Activated CD8-positive, alpha-beta memory T cell treated with anti-CD3 and anti-CD28 coated beads for 1 hour (primary cell): ENCODE results near the gene ATP1A3.
"Not testable (repeated sequence)": the region's sequence is repeated elsewhere in the genome, so short reads cannot be mapped to it uniquely, and the experiment has no call there.

ENCODE experiments used
- DNase-seq, 2 donors: peaks; one replicate each; pipeline ENCODE4 v3.0.0-alpha.2; 2020; ENCODE audit warnings: low read depth in 1 of 2; ENCODE audit errors: extremely low read depth in 1 of 2

Gene ATP1A3

GRCh38 chr19:42012747-42013146 lies 18.7 kb upstream of the ATP1A3 start:
- DNase-seq = not testable (repeated sequence)

- DNase-seq = no peak
Observed at GRCh38 chr19:42010245-42011126, 16.5 kb upstream of the ATP1A3 start.

GRCh38 chr19:42006569-42006968 lies 12.5 kb upstream of the ATP1A3 start:
- no peak for DNase-seq

GRCh38 chr19:42005504-42005903 lies 11.5 kb upstream of the ATP1A3 start:
- DNase-seq = no peak

DNA sequence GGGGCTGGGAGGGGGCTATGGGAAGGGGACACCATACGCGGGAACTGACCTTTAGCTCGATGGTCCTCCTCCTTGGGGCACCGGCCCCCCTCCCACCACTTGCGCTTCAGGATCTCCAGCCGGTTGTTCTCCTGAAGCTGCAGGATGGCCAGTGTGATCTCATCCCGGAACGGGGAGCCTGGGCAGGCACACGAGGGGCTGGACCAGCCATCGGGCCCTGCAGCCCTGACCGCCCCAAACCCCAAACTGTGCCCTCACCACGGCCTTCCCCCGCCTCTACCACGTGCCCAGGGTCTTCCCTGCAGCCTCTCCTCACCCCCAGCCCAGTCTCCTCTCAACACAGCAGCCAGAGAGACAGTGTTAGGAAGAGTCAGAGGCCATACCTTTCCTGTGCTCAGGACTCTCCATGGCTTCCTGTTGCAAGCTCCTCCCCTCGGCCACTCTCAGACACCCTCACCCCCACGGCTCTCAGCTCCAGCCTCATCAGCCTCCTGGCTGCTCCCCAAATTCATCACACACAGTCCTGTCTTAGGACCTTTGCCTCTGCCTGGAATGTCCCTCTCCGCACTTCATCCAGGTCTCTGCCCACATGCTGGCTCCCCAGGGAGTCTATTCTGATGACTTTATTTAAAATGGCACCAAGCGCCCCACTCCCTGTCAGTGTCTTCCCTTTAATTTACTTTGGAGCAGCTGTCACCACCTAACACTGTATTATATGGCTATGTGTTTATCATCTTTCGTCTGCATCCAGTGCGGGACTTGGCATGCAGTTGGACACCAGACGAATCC lies 9.7 kb upstream of the ATP1A3 start:
- DNase-seq = no peak

GRCh38 chr19:41999878-42000208 lies 5.8 kb upstream of the ATP1A3 start:
- no peak for DNase-seq

DNA sequence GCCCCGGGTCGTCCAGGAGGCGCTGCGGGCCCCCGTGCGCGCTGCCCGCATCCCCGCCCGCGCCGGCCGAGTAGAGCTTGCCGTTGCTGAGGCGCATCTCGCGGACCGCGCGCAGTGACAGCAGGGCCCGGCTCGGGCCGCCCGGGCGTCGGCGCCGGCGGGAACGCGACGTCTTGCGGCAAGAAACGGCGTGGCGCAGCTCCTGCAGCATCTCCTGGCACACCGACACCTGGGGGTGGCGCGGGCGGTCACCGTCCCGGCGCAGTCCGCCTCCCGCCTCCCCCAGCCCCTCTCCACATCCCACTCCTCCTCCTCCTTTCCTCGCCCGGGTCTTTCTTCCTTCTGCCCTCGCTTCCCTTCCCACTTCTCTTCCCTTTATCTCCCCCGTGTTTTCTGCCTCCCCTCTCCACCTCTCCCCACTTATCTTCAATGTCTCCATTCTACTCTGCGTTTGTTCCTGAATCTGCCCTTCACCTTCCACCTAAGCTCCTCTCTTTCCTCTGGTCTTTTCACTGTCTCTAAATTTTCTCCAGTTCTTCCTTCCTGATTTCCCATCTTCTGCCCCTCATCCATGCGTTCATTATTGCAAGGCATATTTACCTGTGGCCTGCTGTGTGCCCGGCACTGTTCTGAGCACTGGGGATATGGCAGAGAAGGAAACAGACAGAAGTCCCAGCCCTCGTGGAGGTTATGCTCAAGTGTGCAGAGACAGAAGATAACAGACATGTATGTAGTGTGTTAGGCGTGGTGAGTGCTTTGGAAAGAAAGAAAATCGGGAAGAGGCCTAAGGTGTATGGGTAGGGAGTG lies 5.2 kb upstream of the ATP1A3 start:
- no peak for DNase-seq

- peak in 1 of 2 donors; percentile 20 for DNase-seq
Observed at GRCh38 chr19:41998246-41999020, 4.4 kb upstream of the ATP1A3 start.

- DNase-seq = no peak
Observed at GRCh38 chr19:41997851-41998229, 3.8 kb upstream of the ATP1A3 start.

GRCh38 chr19:41997121-41997850 lies 3.3 kb upstream of the ATP1A3 start:
- peak in 1 of 2 donors; percentile 26 for DNase-seq

DNA sequence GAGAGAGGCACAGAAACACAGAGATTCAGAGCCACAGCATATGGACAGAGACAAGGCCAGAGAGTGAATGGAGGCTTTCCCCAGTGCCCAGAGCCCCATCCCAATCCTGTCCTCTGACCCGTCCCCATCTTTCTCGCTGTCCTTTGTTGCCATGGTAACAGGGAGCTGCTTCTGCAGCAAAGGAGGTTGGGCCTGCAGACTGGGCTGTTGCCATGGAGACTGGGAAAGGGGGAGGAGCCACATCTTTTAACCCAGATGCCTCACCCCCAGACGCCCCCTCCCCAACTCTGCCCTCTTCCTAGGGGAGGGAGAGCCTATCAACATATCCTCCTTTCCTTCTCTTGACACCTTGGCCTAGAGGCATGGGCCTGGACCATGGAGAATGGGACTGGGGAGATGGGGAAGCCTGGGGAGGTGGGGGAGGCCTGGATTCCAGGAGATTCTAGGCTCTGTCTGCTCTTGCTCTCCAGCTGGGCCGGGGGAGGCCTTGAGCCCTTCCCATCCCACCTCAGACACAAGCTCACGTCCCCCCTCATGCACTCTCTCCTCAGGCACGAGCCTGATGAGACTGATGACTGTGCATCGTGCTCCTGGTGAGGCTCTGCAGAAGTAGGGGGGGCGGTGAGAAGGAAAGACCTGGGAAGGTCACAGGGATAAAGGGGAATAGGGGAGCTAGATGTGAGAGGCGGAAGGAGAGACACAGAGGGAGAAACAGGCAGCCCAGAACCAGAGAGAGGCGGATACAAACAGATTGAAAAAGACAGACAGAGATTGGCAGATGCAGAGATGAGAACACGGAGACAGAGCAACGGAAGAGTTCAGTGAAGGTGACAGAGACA lies 2.1 kb upstream of the ATP1A3 start:
- DNase-seq = no peak

GRCh38 chr19:41994994-41995958 lies 1.2 kb upstream of the ATP1A3 start:
- DNase-seq = no peak

GRCh38 chr19:41994521-41994971 lies 516 bp upstream of the ATP1A3 start:
- DNase-seq = no peak

- not testable (repeated sequence) for DNase-seq
Observed at GRCh38 chr19:41991925-41992569, 2.0 kb downstream of the ATP1A3 start.

- DNase-seq = no peak
Observed at GRCh38 chr19:41991025-41991424, 3.0 kb downstream of the ATP1A3 start.

DNA sequence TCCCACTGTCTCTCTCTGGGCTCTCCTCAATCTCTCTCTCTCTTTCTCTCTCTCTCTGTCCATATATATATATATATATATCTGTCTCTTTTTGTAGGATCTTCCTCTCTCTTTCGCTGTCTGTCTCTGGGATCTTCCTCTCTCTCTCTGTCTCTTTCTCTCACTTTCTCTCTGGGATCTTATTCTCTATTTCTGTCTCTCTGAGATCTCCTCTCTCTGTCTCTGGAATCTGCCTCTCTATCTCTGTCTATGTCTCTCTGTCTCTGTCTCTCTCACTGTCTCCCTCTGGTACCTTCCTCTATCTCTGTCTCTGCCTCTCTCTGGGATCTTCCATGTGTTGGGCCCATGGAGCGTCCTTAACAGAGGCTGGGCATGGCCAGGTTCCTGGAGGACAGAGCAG lies 3.4 kb downstream of the ATP1A3 start:
- DNase-seq = no peak

DNA sequence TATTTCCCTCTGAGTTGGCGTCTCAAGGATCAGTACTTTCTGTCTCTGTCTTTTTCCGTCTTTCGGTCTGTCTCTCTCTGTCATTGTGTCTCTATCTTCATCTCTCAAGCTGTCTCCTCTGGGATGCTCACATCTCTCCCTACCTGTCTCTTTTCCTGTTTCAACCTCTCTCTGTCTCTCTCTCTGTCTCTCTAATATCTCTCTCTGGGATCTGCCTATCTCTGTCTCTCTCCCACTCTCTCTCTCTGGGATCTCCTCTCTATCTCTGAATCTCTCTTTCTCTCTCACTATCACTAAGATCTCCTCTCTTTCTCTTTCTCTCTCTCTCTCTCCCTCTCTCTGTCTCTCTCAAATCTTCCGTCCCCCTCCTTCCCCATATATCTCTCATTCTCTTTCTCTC lies 4.0 kb downstream of the ATP1A3 start:
- no peak for DNase-seq
